OCI-LY3 (cell line): ENCODE data around the gene CDH1.
"Not testable (repeated sequence)": the region's sequence is repeated elsewhere in the genome, so short reads cannot be mapped to it uniquely, and the experiment has no call there.

Experiments
- H2AFZ ChIP-seq: fragments of 200-600, 300-600 bp; shearing (Covaris generic); 2 replicates; pipeline ENCODE4 v1.6.0; 2014; ENCODE audit warnings: antibody characterized with exemption, low read depth, low read length
- H3K27ac ChIP-seq: fragments of 200-600, 300-600 bp; sonication (generic); 2 replicates; pipeline ENCODE4 v1.5.1; 2014; ENCODE audit warnings: mild to moderate bottlenecking, low read length, moderate library complexity, mixed read lengths
- H3K27me3 ChIP-seq: fragments of 200-600, 300-600 bp; sonication (generic); 2 replicates; pipeline ENCODE4 v1.6.1; 2014; ENCODE audit warnings: low read depth, low read length, mixed read lengths
- H3K36me3 ChIP-seq: fragments of 200-600, 300-600 bp; sonication (generic); replicated peaks from 2 replicates; pipeline ENCODE3; 2014; ENCODE audit warnings: low read depth, low read length, mixed read lengths
- H3K4me1 ChIP-seq: fragments of 300-600, 200-600 bp; sonication (generic); 2 replicates; pipeline ENCODE4 v1.6.1; 2014; ENCODE audit warnings: low read length, mixed read lengths
- H3K4me2 ChIP-seq: fragments of 200-600, 300-600 bp; sonication (generic); 2 replicates; pipeline ENCODE4 v1.6.1; 2014; ENCODE audit warnings: low read length, mixed read lengths
- H3K4me3 ChIP-seq: fragments of 300-600, 200-600 bp; sonication (generic); 2 replicates; pipeline ENCODE4 v1.5.1; 2014; ENCODE audit warnings: antibody characterized with exemption, mild to moderate bottlenecking, low read length, moderate library complexity
- H3K79me2 ChIP-seq: fragments of 300-600, 200-600 bp; shearing (Covaris generic); 2 replicates; pipeline ENCODE4 v1.6.1; 2014; ENCODE audit warnings: mild to moderate bottlenecking, low read length, mixed read lengths
- H3K9ac ChIP-seq: fragments of 300-600, 200-600 bp; shearing (Covaris generic); 2 replicates; pipeline ENCODE4 v1.6.0; 2014; ENCODE audit warnings: mild to moderate bottlenecking, low read length, moderate library complexity
- H3K9me3 ChIP-seq: fragments of 200-600, 300-600 bp; shearing (Covaris generic); 2 replicates; pipeline ENCODE4 v1.6.1; 2014; ENCODE audit warnings: low read length, mixed read lengths; ENCODE audit not compliant: insufficient read depth
- H4K20me1 ChIP-seq: fragments of 200-600, 300-600 bp; sonication (generic); 2 replicates; pipeline ENCODE4 v1.6.1; 2016; ENCODE audit warnings: low read length, mixed read lengths; ENCODE audit not compliant: insufficient read depth
- EZH2phosphoT487 ChIP-seq: fragments of 200-600 bp; shearing (Covaris generic); IDR thresholded peaks from 2 replicates; pipeline ENCODE4 v1.6.1; 2018; ENCODE audit warnings: antibody characterized with exemption, mixed run types, low read depth
- TF ChIP-seq, protein P1 (sequence below): fragments of 200-600, 300-600 bp; sonication (generic); IDR thresholded peaks from 2 replicates; pipeline ENCODE4 v1.5.1; 2014; ENCODE audit warnings: antibody characterized with exemption, low read length, low read depth

CDH1 gene

DNA sequence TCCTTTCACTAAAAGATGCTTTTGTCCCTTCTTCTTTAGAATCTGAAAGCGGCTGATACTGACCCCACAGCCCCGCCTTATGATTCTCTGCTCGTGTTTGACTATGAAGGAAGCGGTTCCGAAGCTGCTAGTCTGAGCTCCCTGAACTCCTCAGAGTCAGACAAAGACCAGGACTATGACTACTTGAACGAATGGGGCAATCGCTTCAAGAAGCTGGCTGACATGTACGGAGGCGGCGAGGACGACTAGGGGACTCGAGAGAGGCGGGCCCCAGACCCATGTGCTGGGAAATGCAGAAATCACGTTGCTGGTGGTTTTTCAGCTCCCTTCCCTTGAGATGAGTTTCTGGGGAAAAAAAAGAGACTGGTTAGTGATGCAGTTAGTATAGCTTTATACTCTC, 96.2 kb downstream of the CDH1 start:
- Histone ChIP-seq H4K20me1 (no peaks in the 10 kb centered on the region), H3K36me3 (no peaks in the 10 kb centered on the region), H2AFZ (no peak overlapping the region), H3K9ac (no peak overlapping the region), H3K79me2 (no peaks in the 10 kb centered on the region), H3K27me3 (no peaks in the 10 kb centered on the region), H3K27ac (no peak overlapping the region), H3K9me3 (no peaks in the 10 kb centered on the region), H3K4me2 (no peak overlapping the region), H3K4me1 (no peaks in the 10 kb centered on the region), H3K4me3 (no peak overlapping the region)
- TF ChIP-seq, protein P1, sequence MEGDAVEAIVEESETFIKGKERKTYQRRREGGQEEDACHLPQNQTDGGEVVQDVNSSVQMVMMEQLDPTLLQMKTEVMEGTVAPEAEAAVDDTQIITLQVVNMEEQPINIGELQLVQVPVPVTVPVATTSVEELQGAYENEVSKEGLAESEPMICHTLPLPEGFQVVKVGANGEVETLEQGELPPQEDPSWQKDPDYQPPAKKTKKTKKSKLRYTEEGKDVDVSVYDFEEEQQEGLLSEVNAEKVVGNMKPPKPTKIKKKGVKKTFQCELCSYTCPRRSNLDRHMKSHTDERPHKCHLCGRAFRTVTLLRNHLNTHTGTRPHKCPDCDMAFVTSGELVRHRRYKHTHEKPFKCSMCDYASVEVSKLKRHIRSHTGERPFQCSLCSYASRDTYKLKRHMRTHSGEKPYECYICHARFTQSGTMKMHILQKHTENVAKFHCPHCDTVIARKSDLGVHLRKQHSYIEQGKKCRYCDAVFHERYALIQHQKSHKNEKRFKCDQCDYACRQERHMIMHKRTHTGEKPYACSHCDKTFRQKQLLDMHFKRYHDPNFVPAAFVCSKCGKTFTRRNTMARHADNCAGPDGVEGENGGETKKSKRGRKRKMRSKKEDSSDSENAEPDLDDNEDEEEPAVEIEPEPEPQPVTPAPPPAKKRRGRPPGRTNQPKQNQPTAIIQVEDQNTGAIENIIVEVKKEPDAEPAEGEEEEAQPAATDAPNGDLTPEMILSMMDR: no peak
- TF ChIP-seq EZH2phosphoT487: no peak

DNA sequence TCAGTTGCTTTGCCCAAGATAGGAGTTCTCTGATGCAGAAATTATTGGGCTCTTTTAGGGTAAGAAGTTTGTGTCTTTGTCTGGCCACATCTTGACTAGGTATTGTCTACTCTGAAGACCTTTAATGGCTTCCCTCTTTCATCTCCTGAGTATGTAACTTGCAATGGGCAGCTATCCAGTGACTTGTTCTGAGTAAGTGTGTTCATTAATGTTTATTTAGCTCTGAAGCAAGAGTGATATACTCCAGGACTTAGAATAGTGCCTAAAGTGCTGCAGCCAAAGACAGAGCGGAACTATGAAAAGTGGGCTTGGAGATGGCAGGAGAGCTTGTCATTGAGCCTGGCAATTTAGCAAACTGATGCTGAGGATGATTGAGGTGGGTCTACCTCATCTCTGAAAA, 97.5 kb downstream of the CDH1 start:
- Histone ChIP-seq H3K79me2 (no peaks in the 10 kb centered on the region), H3K36me3 (no peaks in the 10 kb centered on the region), H3K4me2 (no peak overlapping the region), H3K27me3 (no peaks in the 10 kb centered on the region), H3K27ac (no peak overlapping the region), H3K4me1 (no peaks in the 10 kb centered on the region), H2AFZ (no peak overlapping the region), H4K20me1 (no peaks in the 10 kb centered on the region), H3K4me3 (no peak overlapping the region), H3K9me3 (no peaks in the 10 kb centered on the region), H3K9ac (no peak overlapping the region)
- TF ChIP-seq, protein P1: no peak
- no peak for TF ChIP-seq EZH2phosphoT487

DNA sequence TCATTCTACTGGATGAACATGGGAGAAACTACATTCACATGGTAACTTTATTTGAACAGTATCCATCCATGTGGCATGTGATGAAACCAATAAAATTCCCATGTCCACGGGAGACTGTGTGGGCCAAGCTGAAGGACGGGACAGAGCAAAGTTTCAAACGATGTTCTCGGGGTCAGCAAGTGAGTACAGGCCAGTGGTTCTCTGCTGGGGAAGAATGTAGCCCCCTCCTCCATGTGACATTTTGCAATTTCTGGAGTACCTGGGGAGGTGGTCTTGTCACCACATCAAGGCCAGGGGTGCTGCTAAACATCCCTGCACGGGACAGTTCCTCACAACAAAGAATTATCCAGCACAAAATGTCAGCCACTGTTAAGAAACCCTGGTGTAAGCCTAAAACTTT, 98.9 kb downstream of the CDH1 start:
- H3K27ac ChIP-seq: no peak overlapping the region
- no peak for TF ChIP-seq EZH2phosphoT487
- TF ChIP-seq, protein P1: no peak
- no peak overlapping the region for H3K9ac ChIP-seq
- no peaks in the 10 kb centered on the region for H3K36me3 ChIP-seq
- no peaks in the 10 kb centered on the region for H3K79me2 ChIP-seq
- no peaks in the 10 kb centered on the region for H4K20me1 ChIP-seq
- H3K27me3 ChIP-seq: no peaks in the 10 kb centered on the region
- no peak overlapping the region for H3K4me3 ChIP-seq
- no peaks in the 10 kb centered on the region for H3K9me3 ChIP-seq
- no peaks in the 10 kb centered on the region for H3K4me1 ChIP-seq
- no peak overlapping the region for H3K4me2 ChIP-seq
- H2AFZ ChIP-seq: no peak overlapping the region

DNA sequence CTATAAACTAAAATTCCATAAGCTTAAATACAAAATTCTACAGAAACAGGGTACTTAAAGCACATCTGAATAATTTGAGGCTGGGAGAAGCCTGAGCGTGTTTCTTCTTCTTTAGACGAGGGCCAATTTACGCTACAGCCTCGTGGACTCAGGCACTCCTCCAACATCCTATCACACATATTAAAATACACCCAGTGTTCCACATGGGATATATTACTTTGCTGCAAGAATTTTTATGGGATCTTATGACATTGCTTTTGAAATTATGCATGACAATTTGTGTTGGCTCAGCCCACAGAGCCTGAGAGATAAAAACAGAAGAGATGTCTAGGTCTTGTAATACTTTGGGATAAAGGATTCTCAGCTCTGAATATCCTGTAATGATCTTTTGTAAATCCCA, 102.7 kb downstream of the CDH1 start:
- Histone ChIP-seq H3K36me3 (no peaks in the 10 kb centered on the region), H4K20me1 (no peaks in the 10 kb centered on the region), H3K4me1 (peaks cover 9% of the 10 kb centered on the region), H3K27ac (no peak overlapping the region), H3K4me3 (no peak overlapping the region), H3K79me2 (peaks cover 12% of the 10 kb centered on the region), H3K27me3 (no peaks in the 10 kb centered on the region), H2AFZ (no peak overlapping the region), H3K9ac (no peak overlapping the region), H3K9me3 (no peaks in the 10 kb centered on the region), H3K4me2 (no peak overlapping the region)
- TF ChIP-seq, protein P1: no peak
- TF ChIP-seq EZH2phosphoT487: no peak

DNA sequence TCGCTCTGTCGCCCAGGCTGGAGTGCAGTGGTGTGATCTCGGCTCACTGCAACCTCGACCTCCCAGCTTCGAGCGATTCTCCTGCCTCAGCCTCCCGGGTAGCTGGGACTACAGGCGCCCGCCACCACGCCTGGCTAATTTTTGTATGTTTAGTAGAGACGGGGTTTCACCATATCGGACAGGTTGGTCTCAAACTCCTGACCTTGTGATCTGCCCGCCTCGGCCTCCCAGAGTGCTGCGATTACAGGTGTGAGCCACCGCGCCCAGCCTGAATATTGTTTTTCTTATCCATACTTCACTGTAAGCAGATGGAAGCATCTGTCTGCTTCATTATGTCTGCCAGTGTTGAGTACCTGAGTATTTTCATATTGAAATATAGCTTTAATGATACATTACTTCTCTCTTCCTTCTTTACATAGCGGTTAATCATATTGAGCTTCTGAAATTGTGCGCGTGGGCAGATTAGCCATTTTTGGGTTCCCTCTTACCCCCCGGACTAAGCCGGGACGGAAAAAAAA, 105.9 kb downstream of the CDH1 start:
- peak overlapping the region; percentile 98 for H2AFZ ChIP-seq
- H3K36me3 ChIP-seq, H3K27me3 ChIP-seq, H3K9me3 ChIP-seq, H4K20me1 ChIP-seq: not testable (repeated sequence)
- H3K4me2 ChIP-seq: peak overlapping the region; percentile 93
- peak overlapping the region; percentile 99 for H3K9ac ChIP-seq
- peak overlapping the region; percentile 100 for H3K4me3 ChIP-seq
- H3K79me2 ChIP-seq: peaks cover 30% of the 10 kb centered on the region
- peaks cover 18% of the 10 kb centered on the region for H3K4me1 ChIP-seq
- peak overlapping the region; percentile 86 for H3K27ac ChIP-seq
